Stomach (tissue), 19 donors: ENCODE results near the gene PHLDB3. TPM values are rescaled to one million over a fixed set of nuclear protein-coding genes. Genes with fewer than 3 reads are reported as not detected.
A peak's percentile ranks its signal among the peaks of the same experiment; 100 is the strongest.

Experiments
- DNase-seq, 2 donors: peaks; one replicate each; pipeline versions ENCODE4 v3.0.0 to v3.0.0-alpha.2; 2013 to 2019
- H3K27ac ChIP-seq, 5 donors: fragments of 200-600 bp in 4 of 5; sonication (generic) in 4 of 5; one replicate each; pipeline ENCODE4 v1.5.1; 2013 to 2019; ENCODE audit warnings: mild to moderate bottlenecking in 1 of 5, moderate library complexity in 1 of 5
- H3K27me3 ChIP-seq, 3 donors: fragments of 200-600 bp; sonication (generic); one replicate each; pipeline ENCODE4 v1.5.1; 2017 to 2019; ENCODE audit warnings: mixed run types in 1 of 3
- H3K36me3 ChIP-seq, 4 donors: fragments of 200-600 bp; sonication (generic); 1 replicate in 3 of 4; 2 replicates in 1 of 4; pipeline ENCODE4 v1.5.1; 2016 to 2019
- H3K4me1 ChIP-seq, 4 donors: fragments of 200-600 bp; sonication (generic); one replicate each; pipeline ENCODE4 v1.5.1; 2016 to 2019
- H3K4me3 ChIP-seq, 4 donors: fragments of 200-600 bp; sonication (generic) in 3 of 4; one replicate each; pipeline ENCODE4 v1.5.1; 2016 to 2019; ENCODE audit warnings: mild to moderate bottlenecking in 1 of 4
- H3K9me3 ChIP-seq, 4 donors: fragments of 200-600 bp; sonication (generic); one replicate each; pipeline ENCODE4 v1.5.1; 2016 to 2019
- EP300 ChIP-seq: sonication (generic); formaldehyde crosslinking; IDR thresholded peaks from one replicate; pipeline ENCODE4 v1.6.1; 2017; ENCODE audit warnings: antibody characterized with exemption
- POLR2A ChIP-seq, 4 donors: fragments of 450-650 bp; IDR thresholded peaks; one replicate each; pipeline ENCODE4 v1.6.1; 2016; ENCODE audit warnings: antibody characterized with exemption in 4 of 4, control low read depth in 2 of 4, mild to moderate bottlenecking in 1 of 4, moderate library complexity in 1 of 4
- POLR2AphosphoS5 ChIP-seq, 3 donors: sonication (generic); formaldehyde crosslinking; IDR thresholded peaks; one replicate each; pipeline ENCODE4 v1.6.1; 2016; ENCODE audit warnings: antibody characterized with exemption in 3 of 3
- WGBS, 5 donors: extraction: QIAGEN DNeasy Blood & Tissue Kit in 3 of 5; methylation state at CpG; one replicate each; pipeline versions ENCODE4 v1.1.5 to v1.1.7; 2013 to 2018; 5-methylcytosine and 5-hydroxymethylcytosine counted together
- intact Hi-C: fragments of 100-400 bp; cut with DNase I; formaldehyde crosslinking; loops from one replicate; pipeline ENCODE4 v1.15.1; 2023; ENCODE audit warnings: low total_unique reads
- long read RNA-seq, 10 donors: transcript quantifications; one replicate each; lab custom pipeline, GENCODE V29; 2026
- polyA plus RNA-seq, 3 donors: library from polyadenylated mRNA; stranded (reverse); fragments of 200-250 nt; gene quantifications; one replicate each; pipeline ENCODE4 v1.2.3, GENCODE V29; 2013
- total RNA-seq, 5 donors: library from RNA; depleted of rRNA; stranded (reverse); fragments of >200 nt; gene quantifications; one replicate each; pipeline versions ENCODE4 v1.1.0 to v1.2.3, GENCODE V29; 2014 to 2016
- TF ChIP-seq, protein P1 (sequence below), 7 experiments: fragments of 450-650 bp in 4 of 7; fragments of 200-600 bp in 3 of 7; sonication (generic) in 3 of 7; IDR thresholded peaks; one replicate each; pipeline ENCODE4 v1.5.1; 2016 to 2019; ENCODE audit warnings: antibody characterized with exemption in 7 of 7, control low read depth in 2 of 7, mild to moderate bottlenecking in 1 of 7
- donor health status: healthy with polysubstance abuse.
- donor health status: Bipolar disorder and iron deficiency.
- donor health status: healthy.

Gene PHLDB3
- total RNA-seq, result 10 to 100 TPM in 1 of 5 donors, 1 to 10 TPM in 3, not detected in 1; 2.0 to 55.3 (median 8.5) TPM
- 10 to 100 TPM in 2 of 3 donors, 1 to 10 TPM in 1; 9.5 to 24.9 (median 13.9) TPM for polyA plus RNA-seq
- long read RNA-seq, donor 1, result 0 reads
- long read RNA-seq, donor 2, result 0 reads
- long read RNA-seq, donor 3, result 0 reads
- long read RNA-seq, donor 4, result 0 reads
- long read RNA-seq, donor 5, result 0 reads
- long read RNA-seq, donor 6, result 0 reads
- long read RNA-seq, donor 7, result 0 reads
- long read RNA-seq, donor 8, result 0 reads
- long read RNA-seq, donor 9, result 0 reads
- long read RNA-seq, donor 10, partial matches to known transcripts, result 0 of 1 reads
- long read RNA-seq, donor 10, other reads (novel, unspliced or antisense), result 0 of 1 reads

DNA sequence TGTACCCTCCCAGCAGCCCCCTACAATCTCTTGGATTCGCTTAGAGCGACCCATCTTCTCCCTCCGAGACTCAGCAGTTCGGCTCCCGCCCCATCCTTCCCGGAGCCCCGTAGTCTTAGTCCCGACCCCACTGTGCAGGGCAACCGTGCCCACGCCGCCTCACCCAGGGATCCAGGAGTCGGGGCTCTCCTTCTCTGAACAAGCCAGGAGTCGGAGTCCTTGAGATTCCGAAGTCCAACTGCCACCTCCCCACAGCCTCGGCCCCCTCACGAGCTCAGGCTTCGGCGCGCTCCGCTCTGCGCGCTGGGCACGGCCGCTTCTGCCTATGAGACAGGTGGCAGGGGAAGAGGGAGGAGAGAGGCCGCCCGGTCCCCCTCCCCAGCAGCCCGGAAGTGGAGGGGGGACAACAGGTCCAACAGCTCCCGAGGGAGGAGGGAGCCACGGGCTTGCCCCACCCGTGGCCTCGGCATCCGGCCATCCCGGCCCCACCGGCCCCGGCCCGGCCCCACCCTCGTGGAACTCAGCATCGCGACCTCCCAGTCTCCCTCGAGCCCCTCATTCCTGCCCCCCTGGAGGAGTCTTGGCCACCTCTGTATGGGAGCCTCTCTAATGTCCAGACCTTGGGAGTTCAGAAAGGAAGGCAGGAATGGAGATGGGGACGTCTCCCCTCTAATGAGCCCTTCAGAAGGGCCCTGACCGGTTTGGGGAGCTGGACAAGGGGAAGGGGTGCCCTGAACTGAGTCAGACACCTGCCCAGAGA is at the start of gene PHLDB3:
TSS of gene PHLDB3 (minus strand) at position 321 of the 760 bp plus-strand sequence. CDS start 628 bp downstream, outside the sequence.
- peak within 1 kb of the TSS; percentile 83 to 90 (median 89) for H3K27ac ChIP-seq
- DNase-seq, result peak; percentile 50 to 83
- H3K4me1 ChIP-seq, result peaks cover 12 to 37% (median 27%) of the 10 kb centered on the region in 4 donors
- no peaks in the 10 kb centered on the region for H3K9me3 ChIP-seq
- intact Hi-C loops, result no loop called here
- peak within 1 kb of the TSS; percentile 75 to 82 (median 77) for H3K4me3 ChIP-seq
- H3K27me3 ChIP-seq, result no peaks in the 10 kb centered on the region
- TF ChIP-seq, protein P1, sequence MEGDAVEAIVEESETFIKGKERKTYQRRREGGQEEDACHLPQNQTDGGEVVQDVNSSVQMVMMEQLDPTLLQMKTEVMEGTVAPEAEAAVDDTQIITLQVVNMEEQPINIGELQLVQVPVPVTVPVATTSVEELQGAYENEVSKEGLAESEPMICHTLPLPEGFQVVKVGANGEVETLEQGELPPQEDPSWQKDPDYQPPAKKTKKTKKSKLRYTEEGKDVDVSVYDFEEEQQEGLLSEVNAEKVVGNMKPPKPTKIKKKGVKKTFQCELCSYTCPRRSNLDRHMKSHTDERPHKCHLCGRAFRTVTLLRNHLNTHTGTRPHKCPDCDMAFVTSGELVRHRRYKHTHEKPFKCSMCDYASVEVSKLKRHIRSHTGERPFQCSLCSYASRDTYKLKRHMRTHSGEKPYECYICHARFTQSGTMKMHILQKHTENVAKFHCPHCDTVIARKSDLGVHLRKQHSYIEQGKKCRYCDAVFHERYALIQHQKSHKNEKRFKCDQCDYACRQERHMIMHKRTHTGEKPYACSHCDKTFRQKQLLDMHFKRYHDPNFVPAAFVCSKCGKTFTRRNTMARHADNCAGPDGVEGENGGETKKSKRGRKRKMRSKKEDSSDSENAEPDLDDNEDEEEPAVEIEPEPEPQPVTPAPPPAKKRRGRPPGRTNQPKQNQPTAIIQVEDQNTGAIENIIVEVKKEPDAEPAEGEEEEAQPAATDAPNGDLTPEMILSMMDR (IDR thresholded peaks at IDR 0.05), result no peak
- TF ChIP-seq EP300, result no peak
- peaks cover 8 to 36% (median 28%) of the 10 kb centered on the region in 4 donors for H3K36me3 ChIP-seq
- WGBS, 5 donors, result 2 to 5% (median 3%) methylated on average over 14 to 42 of the region's 42 CpGs

- H3K4me3 ChIP-seq, result no peak overlapping the region
- H3K27ac ChIP-seq, result no peak overlapping the region
- TF ChIP-seq EP300, result no peak
- no peak for TF ChIP-seq POLR2A (IDR thresholded peaks at IDR 0.05)
- TF ChIP-seq, protein P1 (IDR thresholded peaks at IDR 0.05), result no peak
- no peak for TF ChIP-seq POLR2AphosphoS5 (IDR thresholded peaks at IDR 0.05)
- H3K36me3 ChIP-seq, result peaks cover 35 to 94% (median 93%) of the 10 kb centered on the region in 4 donors
- DNase-seq, result no peak
- H3K4me1 ChIP-seq, result no peaks in the 10 kb centered on the region
- WGBS, 5 donors, result 57 to 91% (median 81%) methylated on average over 3 to 4 of the region's 4 CpGs
- H3K9me3 ChIP-seq, result no peaks in the 10 kb centered on the region
- no peaks in the 10 kb centered on the region for H3K27me3 ChIP-seq
- intact Hi-C loops, result loop anchor here (10.0 kb wide), 1 partner anchor 101 kb away; no protein-coding TSS in a partner anchor
Measured at GRCh38 chr19:43553656-43554055, 49.1 kb upstream of the PHLDB3 start.

DNA sequence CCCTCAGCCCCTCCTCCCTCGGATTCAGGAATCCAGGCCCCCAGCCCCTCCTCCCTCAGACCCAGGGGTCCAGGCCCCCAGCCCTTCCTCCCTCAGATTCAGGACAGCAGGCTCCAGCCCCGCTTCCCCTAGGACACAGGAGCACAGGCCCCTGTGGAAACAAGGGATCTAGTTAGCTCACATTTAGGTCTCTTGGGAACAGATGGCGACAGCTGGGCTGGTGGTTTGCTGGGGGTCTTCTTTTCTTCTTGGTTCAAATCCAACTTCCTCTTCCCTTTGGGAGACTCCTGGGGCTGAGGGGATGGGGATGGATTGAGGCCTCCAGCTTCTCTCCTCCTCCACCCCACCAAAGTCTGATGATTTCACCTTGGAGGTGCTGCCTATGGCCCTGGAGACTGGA is 48.1 kb upstream of the PHLDB3 start:
- 60 to 94% (median 83%) methylated on average over 3 of the region's 3 CpGs for WGBS, 5 donors
- intact Hi-C loops, result loop anchor here (10.0 kb wide), 1 partner anchor 102 kb away; no protein-coding TSS in a partner anchor
- peaks cover 35 to 89% (median 84%) of the 10 kb centered on the region in 4 donors for H3K36me3 ChIP-seq

DNA sequence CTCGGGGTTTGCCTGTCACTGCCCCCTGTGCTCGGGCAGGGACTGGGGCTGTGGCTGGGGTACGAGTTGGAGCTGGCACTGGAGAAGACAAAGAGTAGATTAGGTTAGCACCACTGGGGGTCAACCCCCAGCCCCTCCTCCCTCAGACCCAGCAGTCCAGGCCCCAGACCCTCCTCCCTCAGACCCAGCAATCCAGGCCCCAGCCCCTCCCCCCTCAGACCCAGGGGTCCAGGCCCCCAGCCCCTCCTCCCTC is 47.6 kb upstream of the PHLDB3 start:
- H3K4me1 ChIP-seq, result no peaks in the 10 kb centered on the region
- no peak overlapping the region for H3K4me3 ChIP-seq
- intact Hi-C loops, result loop anchor here (10.0 kb wide), 1 partner anchor 103 kb away; no protein-coding TSS in a partner anchor
- H3K27ac ChIP-seq, result no peak overlapping the region
- no peak for DNase-seq
- H3K36me3 ChIP-seq, result peaks cover 35 to 89% (median 80%) of the 10 kb centered on the region in 4 donors
- no peak for TF ChIP-seq EP300
- no peak for TF ChIP-seq POLR2A (IDR thresholded peaks at IDR 0.05)
- TF ChIP-seq POLR2AphosphoS5 (IDR thresholded peaks at IDR 0.05), result no peak
- TF ChIP-seq, protein P1 (IDR thresholded peaks at IDR 0.05), result no peak
- H3K9me3 ChIP-seq, result no peaks in the 10 kb centered on the region
- H3K27me3 ChIP-seq, result no peaks in the 10 kb centered on the region
- 80 to 94% (median 85%) methylated on average over 3 of the region's 3 CpGs for WGBS, 5 donors

More for the DNA sequence above, 48.1 kb upstream of the PHLDB3 start:
- DNase-seq, result no peak
- H3K27ac ChIP-seq, result no peak overlapping the region
- no peaks in the 10 kb centered on the region for H3K4me1 ChIP-seq
- no peaks in the 10 kb centered on the region for H3K9me3 ChIP-seq
- no peaks in the 10 kb centered on the region for H3K27me3 ChIP-seq
- TF ChIP-seq POLR2A (IDR thresholded peaks at IDR 0.05) (no peak), EP300 (no peak), POLR2AphosphoS5 (IDR thresholded peaks at IDR 0.05) (no peak)
- TF ChIP-seq, protein P1 (IDR thresholded peaks at IDR 0.05), result no peak
- H3K4me3 ChIP-seq, result no peak overlapping the region
